SU-DHL-6 (cell line): ENCODE measurements around the gene BBX.

ENCODE experiments used
- H2AFZ ChIP-seq: fragments of 200-600 bp; sonication (generic); 2 replicates; pipeline ENCODE4 v1.6.1; 2014; ENCODE audit warnings: low read depth, mild to moderate bottlenecking, moderate library complexity, mixed read lengths, antibody characterized with exemption, low read length; ENCODE audit not compliant: severe bottlenecking
- H3F3A ChIP-seq: fragments of 200-600 bp; shearing (Covaris generic); 2 replicates; pipeline ENCODE4 v1.6.0; 2016; ENCODE audit warnings: antibody characterized with exemption, mild to moderate bottlenecking; ENCODE audit not compliant: insufficient read depth
- H3K27ac ChIP-seq: fragments of 200-600 bp; sonication (generic); 2 replicates; pipeline ENCODE4 v1.5.1; 2016; ENCODE audit warnings: low read depth, mild to moderate bottlenecking, low read length, moderate library complexity, mixed read lengths
- H3K27me3 ChIP-seq: fragments of 200-600 bp; sonication (generic), shearing (Covaris generic); 2 replicates; pipeline ENCODE4 v1.6.0; 2014; ENCODE audit warnings: mild to moderate bottlenecking, low read length
- H3K36me3 ChIP-seq: fragments of 200-600 bp; sonication (generic); 2 replicates; pipeline ENCODE4 v1.6.1; 2014; ENCODE audit warnings: mild to moderate bottlenecking, low read length, mixed read lengths
- H3K4me2 ChIP-seq: fragments of 300-600, 200-600 bp; shearing (Covaris generic), sonication (generic); 2 replicates; pipeline ENCODE4 v1.6.0; 2014; ENCODE audit warnings: low read length, low read depth, mild to moderate bottlenecking; ENCODE audit not compliant: poor library complexity, severe bottlenecking
- H3K4me3 ChIP-seq: fragments of 200-600 bp; sonication (generic); 2 replicates; pipeline ENCODE4 v1.5.1; 2014; ENCODE audit warnings: antibody characterized with exemption, low read length, mild to moderate bottlenecking, mixed read lengths; ENCODE audit not compliant: insufficient read depth, poor library complexity, severe bottlenecking
- H3K79me2 ChIP-seq: fragments of 200-600 bp; sonication (generic); 2 replicates; pipeline ENCODE4 v1.6.1; 2014; ENCODE audit warnings: mild to moderate bottlenecking, low read length, moderate library complexity; ENCODE audit not compliant: insufficient read depth
- H3K9ac ChIP-seq: fragments of 200-600 bp; sonication (generic); 2 replicates; pipeline ENCODE4 v1.7.0; 2014; ENCODE audit warnings: mild to moderate bottlenecking, low read length
- H3K9me2 ChIP-seq: fragments of 200-600 bp; sonication (generic); replicated peaks from 2 replicates; pipeline ENCODE4 v1.6.1; 2014; ENCODE audit warnings: low read length; ENCODE audit not compliant: insufficient read depth
- H3K9me3 ChIP-seq: fragments of 200-600 bp; sonication (generic); 2 replicates; pipeline ENCODE4 v1.6.1; 2014; ENCODE audit warnings: low read length, mixed read lengths; ENCODE audit not compliant: insufficient read depth
- H4K20me1 ChIP-seq: fragments of 200-600 bp; sonication (generic); 2 replicates; pipeline ENCODE4 v1.6.1; 2014; ENCODE audit warnings: low read depth, mild to moderate bottlenecking, antibody characterized with exemption, low read length, moderate library complexity, mixed read lengths
- EZH2phosphoT487 ChIP-seq: fragments of 200-600 bp; sonication (generic), shearing (Covaris generic); conservative IDR thresholded peaks from 2 replicates; pipeline ENCODE4 v1.6.1; 2018; ENCODE audit warnings: mild to moderate bottlenecking, antibody characterized with exemption, low read length, moderate library complexity, mixed read lengths
- TF ChIP-seq, protein P1 (sequence below): fragments of 200-600 bp; sonication (generic); IDR thresholded peaks from one replicate; pipeline ENCODE4 v1.5.1; 2017; ENCODE audit warnings: antibody characterized with exemption, mild to moderate bottlenecking, low read length, moderate library complexity; ENCODE audit not compliant: insufficient read depth, poor library complexity, severe bottlenecking

The BBX gene

DNA sequence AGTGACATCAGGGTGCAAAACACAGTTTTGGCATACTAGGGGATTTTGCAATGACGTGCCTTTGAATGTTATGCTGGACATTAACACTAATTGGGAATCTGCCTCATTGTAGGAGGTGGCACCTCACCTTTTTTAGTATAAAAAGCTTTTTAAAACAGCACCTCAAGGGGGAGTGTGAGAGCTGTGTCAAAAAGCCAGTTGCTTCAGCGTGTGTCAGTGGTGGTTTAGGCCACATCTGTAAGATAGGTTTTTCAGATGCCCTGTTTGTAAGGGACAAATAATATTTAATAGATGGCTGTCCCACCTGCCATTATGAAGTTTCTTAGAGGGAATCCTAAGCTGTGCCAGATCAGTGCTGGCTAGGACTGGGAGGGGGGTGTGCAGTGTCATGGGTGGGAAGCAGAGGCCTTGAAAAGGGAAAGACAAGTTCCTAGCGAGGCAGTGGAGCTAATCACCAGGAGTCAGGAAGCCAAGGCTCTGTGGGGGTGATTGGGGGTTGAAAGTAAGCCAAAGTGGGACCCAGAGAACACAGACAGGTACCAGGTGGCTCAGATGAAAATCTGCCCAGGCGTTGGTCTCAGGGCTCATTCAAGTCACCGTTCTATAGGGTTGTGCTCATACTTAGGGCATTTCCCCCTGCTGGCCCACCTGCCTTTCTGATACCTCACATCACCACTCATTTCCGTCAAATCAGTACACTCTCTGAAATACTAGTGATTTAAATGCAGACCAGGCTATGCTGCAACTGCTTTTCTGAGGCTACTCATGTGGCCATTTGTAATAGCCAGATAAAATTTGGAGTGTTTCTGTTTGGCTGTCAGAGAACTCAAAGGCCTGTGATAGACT lies 120.5 kb downstream of the BBX start:
- H3K4me2 ChIP-seq = no peak overlapping the region
- H3K9me3 ChIP-seq = no peaks in the 10 kb centered on the region
- H3K36me3 ChIP-seq = no peaks in the 10 kb centered on the region
- no peaks in the 10 kb centered on the region for H3K27me3 ChIP-seq
- H3K79me2 ChIP-seq = no peaks in the 10 kb centered on the region
- no peaks in the 10 kb centered on the region for H3F3A ChIP-seq
- no peak overlapping the region for H3K9ac ChIP-seq
- H2AFZ ChIP-seq = no peak overlapping the region
- no peaks in the 10 kb centered on the region for H4K20me1 ChIP-seq
- no peaks in the 10 kb centered on the region for H3K9me2 ChIP-seq
- no peak for TF ChIP-seq EZH2phosphoT487
- TF ChIP-seq, protein P1, sequence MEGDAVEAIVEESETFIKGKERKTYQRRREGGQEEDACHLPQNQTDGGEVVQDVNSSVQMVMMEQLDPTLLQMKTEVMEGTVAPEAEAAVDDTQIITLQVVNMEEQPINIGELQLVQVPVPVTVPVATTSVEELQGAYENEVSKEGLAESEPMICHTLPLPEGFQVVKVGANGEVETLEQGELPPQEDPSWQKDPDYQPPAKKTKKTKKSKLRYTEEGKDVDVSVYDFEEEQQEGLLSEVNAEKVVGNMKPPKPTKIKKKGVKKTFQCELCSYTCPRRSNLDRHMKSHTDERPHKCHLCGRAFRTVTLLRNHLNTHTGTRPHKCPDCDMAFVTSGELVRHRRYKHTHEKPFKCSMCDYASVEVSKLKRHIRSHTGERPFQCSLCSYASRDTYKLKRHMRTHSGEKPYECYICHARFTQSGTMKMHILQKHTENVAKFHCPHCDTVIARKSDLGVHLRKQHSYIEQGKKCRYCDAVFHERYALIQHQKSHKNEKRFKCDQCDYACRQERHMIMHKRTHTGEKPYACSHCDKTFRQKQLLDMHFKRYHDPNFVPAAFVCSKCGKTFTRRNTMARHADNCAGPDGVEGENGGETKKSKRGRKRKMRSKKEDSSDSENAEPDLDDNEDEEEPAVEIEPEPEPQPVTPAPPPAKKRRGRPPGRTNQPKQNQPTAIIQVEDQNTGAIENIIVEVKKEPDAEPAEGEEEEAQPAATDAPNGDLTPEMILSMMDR = peak; percentile 25
- no peak overlapping the region for H3K4me3 ChIP-seq
- H3K27ac ChIP-seq = no peak overlapping the region

DNA sequence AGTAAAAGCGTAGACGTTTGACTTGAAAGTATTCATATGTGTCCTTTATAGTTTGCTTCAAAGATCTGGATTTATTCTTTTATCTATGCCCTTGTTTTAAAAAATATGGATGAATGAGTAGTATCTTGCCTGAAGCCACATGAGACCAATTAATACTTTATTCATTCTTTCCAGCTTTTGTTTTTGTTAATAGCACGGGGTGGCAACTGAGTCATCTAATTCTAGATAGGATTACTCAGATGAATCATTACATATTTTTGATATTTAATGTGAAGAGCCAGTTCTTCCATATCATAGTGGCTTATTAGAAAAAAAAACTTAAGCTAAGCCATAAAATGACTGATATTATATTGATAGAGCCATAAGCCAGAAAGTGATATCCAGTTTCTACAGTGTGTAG lies 121.9 kb downstream of the BBX start:
- no peaks in the 10 kb centered on the region for H3K36me3 ChIP-seq
- H3K9ac ChIP-seq = no peak overlapping the region
- no peak overlapping the region for H3K4me2 ChIP-seq
- H3K27ac ChIP-seq = no peak overlapping the region
- H3K9me3 ChIP-seq = no peaks in the 10 kb centered on the region
- no peaks in the 10 kb centered on the region for H4K20me1 ChIP-seq
- H3K4me3 ChIP-seq = no peak overlapping the region
- H3K27me3 ChIP-seq = no peaks in the 10 kb centered on the region
- no peaks in the 10 kb centered on the region for H3K9me2 ChIP-seq
- H2AFZ ChIP-seq = no peak overlapping the region
- TF ChIP-seq, protein P1 = no peak
- TF ChIP-seq EZH2phosphoT487 = no peak
- H3K79me2 ChIP-seq = no peaks in the 10 kb centered on the region
- no peaks in the 10 kb centered on the region for H3F3A ChIP-seq

GRCh38 chr3:107650788-107651187 lies 128.0 kb downstream of the BBX start:
- Histone ChIP-seq H3K27ac (no peak overlapping the region), H4K20me1 (no peaks in the 10 kb centered on the region), H3K9me2 (no peaks in the 10 kb centered on the region), H3F3A (no peaks in the 10 kb centered on the region), H3K4me2 (no peak overlapping the region), H3K27me3 (no peaks in the 10 kb centered on the region), H3K36me3 (no peaks in the 10 kb centered on the region), H3K9me3 (no peaks in the 10 kb centered on the region), H2AFZ (no peak overlapping the region), H3K9ac (no peak overlapping the region), H3K4me3 (no peak overlapping the region), H3K79me2 (no peaks in the 10 kb centered on the region)
- no peak for TF ChIP-seq EZH2phosphoT487

- H3K4me2 ChIP-seq = no peak overlapping the region
- H3K27ac ChIP-seq = no peak overlapping the region
- H3K4me3 ChIP-seq = no peak overlapping the region
These were observed 129.0 kb downstream of the BBX start for GRCh38 chr3:107651782-107652181.

More at GRCh38 chr3:107651782-107652181, 129.0 kb downstream of the BBX start:
- Histone ChIP-seq H3K27me3 (no peaks in the 10 kb centered on the region), H3K9me3 (no peaks in the 10 kb centered on the region), H3K9ac (no peak overlapping the region), H3F3A (no peaks in the 10 kb centered on the region), H2AFZ (no peak overlapping the region), H3K36me3 (no peaks in the 10 kb centered on the region), H3K9me2 (no peaks in the 10 kb centered on the region), H3K79me2 (no peaks in the 10 kb centered on the region), H4K20me1 (no peaks in the 10 kb centered on the region)
- TF ChIP-seq, protein P1 = no peak
- TF ChIP-seq EZH2phosphoT487 = no peak
